A549 (cell line): ENCODE results near the gene CD79A.

Source experiments
- CTCF ChIP-seq: fragments of >200 bp; sonication (Bioruptor Twin); formaldehyde crosslinking; IDR thresholded peaks from 3 replicates; pipeline ENCODE4 v1.5.1; 2016
- POLR2A ChIP-seq: IDR thresholded peaks from 2 replicates; pipeline ENCODE4 v1.6.1; 2012; ENCODE audit warnings: mild to moderate bottlenecking, low read length
- SREBF2 ChIP-seq: fragments of 450-650 bp; IDR thresholded peaks from 2 replicates; pipeline ENCODE4 v1.6.1; 2014; ENCODE audit warnings: mild to moderate bottlenecking, moderate library complexity
- ZSCAN20 ChIP-seq: fragments of 250-450 bp; sonication (Bioruptor Pico); IDR thresholded peaks from 2 replicates; pipeline ENCODE4 v1.8.0; 2022; ENCODE audit warnings: mild to moderate bottlenecking, moderate library complexity

- TF ChIP-seq CTCF (no peak), POLR2A (no peak), ZSCAN20 (no peak), SREBF2 (no peak)
Measured at GRCh38 chr19:41845001-41845050, 32.3 kb upstream of the CD79A start, which contains the start of gene DMRTC2.
